Coronary artery (tissue), 2 donors: ENCODE data around the gene UQCRHL.
"Not testable (repeated sequence)": the region's sequence is repeated elsewhere in the genome, so short reads cannot be mapped to it uniquely, and the experiment has no call there.

Experiments
- DNase-seq: peaks from one replicate; pipeline ENCODE4 v3.0.0-alpha.2; 2017; ENCODE audit warnings: low spot score
- H3K27ac ChIP-seq, 2 donors: fragments of 200-600 bp; sonication (generic); one replicate each; pipeline ENCODE4 v1.5.1; 2016 to 2019
- H3K4me3 ChIP-seq: fragments of 200-600 bp; sonication (generic); 2 replicates; pipeline ENCODE4 v1.5.1; 2016; ENCODE audit warnings: mild to moderate bottlenecking, moderate library complexity
- CTCF ChIP-seq: fragments of 200-600 bp; sonication (generic); IDR thresholded peaks from one replicate; pipeline ENCODE4 v1.5.1; 2019; ENCODE audit warnings: antibody characterized with exemption

The UQCRHL gene

GRCh38 chr1:15848929-15849774 lies 41.7 kb upstream of the UQCRHL start:
- TF ChIP-seq CTCF, result no peak
- DNase-seq, result peak; percentile 91
- Histone ChIP-seq H3K27ac (peak overlapping the region; percentile 94 to 99), H3K4me3 (peak overlapping the region; percentile 94)

GRCh38 chr1:15848143-15848928 lies 40.9 kb upstream of the UQCRHL start:
- Histone ChIP-seq H3K27ac (peak overlapping the region; percentile 94 to 99), H3K4me3 (peak overlapping the region; percentile 94)
- TF ChIP-seq CTCF, result no peak
- DNase-seq, result peak; percentile 78

- no peak for DNase-seq
- peak overlapping the region; percentile 94 to 99 for H3K27ac ChIP-seq
- H3K4me3 ChIP-seq, result peak overlapping the region; percentile 94
- no peak for TF ChIP-seq CTCF
These were observed 40.4 kb upstream of the UQCRHL start for GRCh38 chr1:15847893-15848142.

GRCh38 chr1:15847100-15847892 lies 39.8 kb upstream of the UQCRHL start, which contains the start of gene SPEN:
Gene SPEN (plus strand): TSS chr1:15847707. CDS start chr1:15848068, 361 bp downstream.
- Histone ChIP-seq H3K4me3 (peak within 1 kb of the TSS; percentile 94), H3K27ac (peak within 1 kb of the TSS; percentile 94 to 99)
- no peak for TF ChIP-seq CTCF
- peak; percentile 97 for DNase-seq

GRCh38 chr1:15846056-15846455 lies 38.6 kb upstream of the UQCRHL start:
- H3K27ac ChIP-seq, H3K4me3 ChIP-seq, DNase-seq: not testable (repeated sequence)

- Histone ChIP-seq H3K27ac (no peak overlapping the region), H3K4me3 (no peak overlapping the region)
- TF ChIP-seq CTCF, result no peak
- no peak for DNase-seq
These were observed 36.5 kb upstream of the UQCRHL start for GRCh38 chr1:15843826-15844572.
